H1 (cell line): ENCODE measurements around the gene MRPS2. TPM values are rescaled to one million over a fixed set of nuclear protein-coding genes. Genes with fewer than 3 reads are reported as not detected.

Source experiments
- KDM4A ChIP-seq: IDR thresholded peaks from one replicate; pipeline ENCODE4 v1.7.1; 2012; ENCODE audit warnings: low read depth, mild to moderate bottlenecking, moderate library complexity, low read length, inconsistent platforms; ENCODE audit not compliant: severe bottlenecking
- SRF ChIP-seq: IDR thresholded peaks from 2 replicates; pipeline ENCODE4 v1.6.1; 2011; ENCODE audit warnings: mild to moderate bottlenecking, low read depth, low read length, moderate library complexity
- polyA plus RNA-seq, 7 experiments: library from polyadenylated mRNA; depleted of rRNA in 3 of 7; stranded (reverse) in 5 of 7; unstranded in 2 of 7; fragments of >200 nt in 5 of 7; fragments of 200-250 nt in 2 of 7; gene quantifications; 1 replicate in 5 of 7; 2 replicates in 1 of 7; 4 replicates in 1 of 7; pipeline versions ENCODE4 v1.2.1 to v1.2.3, GENCODE V29; 2011 to 2013; ENCODE audit warnings: missing spikeins in 2 of 7, mixed read lengths in 2 of 7
- total RNA-seq: library from RNA; stranded (reverse); fragmentation: NEBNext Ultra II Directional; extraction: Animal tissue kit (Norgen Biotek cat#: 25700); gene quantifications from 2 replicates; pipeline ENCODE4 v1.2.1, GENCODE V29; 2021

The MRPS2 gene
- total and polyA plus RNA-seq, 2 of the 8 experiments (the other 6 are each of a cell fraction or from before 2014, with no cell fraction given) = 78.6 to 476 TPM

GRCh38 chr9:135485385-135485784 is 15.1 kb upstream of the MRPS2 start (continued):
- no peak for TF ChIP-seq KDM4A
- TF ChIP-seq SRF = no peak
